NB4 (cell line): ENCODE results near the gene LDLRAD3.

Source experiments
- POLR2A ChIP-seq: IDR thresholded peaks from 2 replicates; pipeline ENCODE4 v1.6.1; 2011; ENCODE audit warnings: mild to moderate bottlenecking; ENCODE audit not compliant: insufficient read length; ENCODE audit errors: extremely low read depth
- TF ChIP-seq, protein P1 (sequence below): IDR thresholded peaks from one replicate; pipeline ENCODE4 v1.5.1; 2012; ENCODE audit warnings: low read depth, low read length

DNA sequence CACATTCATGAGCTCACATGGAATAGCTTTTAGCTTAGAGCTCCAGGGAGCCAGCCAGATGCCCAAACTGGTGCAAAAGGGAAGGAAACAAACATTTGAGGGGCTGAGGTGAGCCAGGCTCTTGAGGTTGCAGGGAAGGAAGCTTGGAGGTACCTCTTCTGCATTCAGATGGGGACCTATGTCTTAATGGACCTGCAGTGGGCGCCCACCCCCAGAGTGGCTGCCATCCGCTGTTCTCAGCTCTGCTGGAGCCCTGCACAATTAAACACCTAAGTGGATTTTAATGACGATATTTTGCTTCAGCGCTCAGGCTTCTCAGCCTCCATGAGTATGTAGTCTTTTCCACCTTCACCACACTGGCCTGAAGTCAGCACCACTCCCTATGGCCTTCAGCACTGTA lies 100.8 kb downstream of the LDLRAD3 start:
- no peak for TF ChIP-seq POLR2A
- TF ChIP-seq, protein P1, sequence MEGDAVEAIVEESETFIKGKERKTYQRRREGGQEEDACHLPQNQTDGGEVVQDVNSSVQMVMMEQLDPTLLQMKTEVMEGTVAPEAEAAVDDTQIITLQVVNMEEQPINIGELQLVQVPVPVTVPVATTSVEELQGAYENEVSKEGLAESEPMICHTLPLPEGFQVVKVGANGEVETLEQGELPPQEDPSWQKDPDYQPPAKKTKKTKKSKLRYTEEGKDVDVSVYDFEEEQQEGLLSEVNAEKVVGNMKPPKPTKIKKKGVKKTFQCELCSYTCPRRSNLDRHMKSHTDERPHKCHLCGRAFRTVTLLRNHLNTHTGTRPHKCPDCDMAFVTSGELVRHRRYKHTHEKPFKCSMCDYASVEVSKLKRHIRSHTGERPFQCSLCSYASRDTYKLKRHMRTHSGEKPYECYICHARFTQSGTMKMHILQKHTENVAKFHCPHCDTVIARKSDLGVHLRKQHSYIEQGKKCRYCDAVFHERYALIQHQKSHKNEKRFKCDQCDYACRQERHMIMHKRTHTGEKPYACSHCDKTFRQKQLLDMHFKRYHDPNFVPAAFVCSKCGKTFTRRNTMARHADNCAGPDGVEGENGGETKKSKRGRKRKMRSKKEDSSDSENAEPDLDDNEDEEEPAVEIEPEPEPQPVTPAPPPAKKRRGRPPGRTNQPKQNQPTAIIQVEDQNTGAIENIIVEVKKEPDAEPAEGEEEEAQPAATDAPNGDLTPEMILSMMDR, result no peak
